Heart left ventricle (tissue), 13 donors: ENCODE measurements around the gene RGL1.

Source experiments
- POLR2A ChIP-seq, 2 donors: fragments of 450-650 bp; IDR thresholded peaks; one replicate each; pipeline ENCODE4 v1.6.1; 2017; ENCODE audit warnings: antibody characterized with exemption in 2 of 2, mild to moderate bottlenecking in 2 of 2, moderate library complexity in 2 of 2
- TF ChIP-seq, protein P1 (sequence below), 12 donors: fragments of 200-600 bp; sonication (generic) in 4 of 12; IDR thresholded peaks; one replicate each; pipeline versions ENCODE4 v1.5.0 to v1.8.0; 2018 to 2022; ENCODE audit warnings: antibody characterized with exemption in 12 of 12, mild to moderate bottlenecking in 5 of 12
- donor health status: ischemic (EF 13 %, LVEDD 7.1; RV severe dilation, severe dysfunction).
- donor health status: DM: no; HTN: yes; CAD: no.
- donor health status: DM: no; HTN: no; CAD: no.
- donor health status: ischemic (EF 25% LVEDD 6.9; RV normal size, moderate dysfunction).
- donor health status: ischemic (EF 25% LVEDD 5.7; RV mildly dilated, moderate dysfunction).
- donor health status: ischemic (EF 35%, LVEDD 5.7; RV mildly dilated, moderate dysfunction).
- donor health status: nonischemic (EF 11% LVEDD 7.7; RV severe dilation, severe dysfunction).
- donor health status: DM: yes; HTN: yes; CAD: no.
- donor health status: PGD.
- donor health status: ischemic (EF 29% LVEDD 5.4; RV normal size, mild dysfunction).
- donor health status: nonischemic (EF 23%, LVEDD 6.1; RV moderate dilation, normal function).

DNA sequence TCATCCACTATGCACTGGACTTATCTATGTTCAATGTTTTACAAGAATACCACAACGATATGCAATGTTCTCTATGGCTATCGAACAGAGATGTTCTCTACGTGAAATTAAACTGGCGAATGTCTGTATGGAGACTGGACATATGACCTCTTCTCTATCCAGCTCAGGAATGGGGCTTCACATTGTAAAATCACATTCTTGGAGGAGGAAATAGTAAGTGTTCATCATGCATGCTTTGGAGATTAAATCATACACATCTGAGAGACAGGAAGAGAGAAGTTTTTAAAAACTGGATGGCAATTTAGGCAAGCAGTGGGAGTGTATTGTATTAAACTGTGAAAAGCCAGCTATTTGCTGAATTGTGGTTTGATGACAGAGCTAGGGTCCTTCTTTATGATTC is 47.9 kb upstream of the RGL1 start:
- TF ChIP-seq POLR2A (IDR thresholded peaks at IDR 0.05): no peak
- TF ChIP-seq, protein P1, sequence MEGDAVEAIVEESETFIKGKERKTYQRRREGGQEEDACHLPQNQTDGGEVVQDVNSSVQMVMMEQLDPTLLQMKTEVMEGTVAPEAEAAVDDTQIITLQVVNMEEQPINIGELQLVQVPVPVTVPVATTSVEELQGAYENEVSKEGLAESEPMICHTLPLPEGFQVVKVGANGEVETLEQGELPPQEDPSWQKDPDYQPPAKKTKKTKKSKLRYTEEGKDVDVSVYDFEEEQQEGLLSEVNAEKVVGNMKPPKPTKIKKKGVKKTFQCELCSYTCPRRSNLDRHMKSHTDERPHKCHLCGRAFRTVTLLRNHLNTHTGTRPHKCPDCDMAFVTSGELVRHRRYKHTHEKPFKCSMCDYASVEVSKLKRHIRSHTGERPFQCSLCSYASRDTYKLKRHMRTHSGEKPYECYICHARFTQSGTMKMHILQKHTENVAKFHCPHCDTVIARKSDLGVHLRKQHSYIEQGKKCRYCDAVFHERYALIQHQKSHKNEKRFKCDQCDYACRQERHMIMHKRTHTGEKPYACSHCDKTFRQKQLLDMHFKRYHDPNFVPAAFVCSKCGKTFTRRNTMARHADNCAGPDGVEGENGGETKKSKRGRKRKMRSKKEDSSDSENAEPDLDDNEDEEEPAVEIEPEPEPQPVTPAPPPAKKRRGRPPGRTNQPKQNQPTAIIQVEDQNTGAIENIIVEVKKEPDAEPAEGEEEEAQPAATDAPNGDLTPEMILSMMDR (IDR thresholded peaks at IDR 0.05): no peak
